Stimulated activated CD8-positive, alpha-beta memory T cell treated with anti-CD3 and anti-CD28 coated beads, Interleukin-12 subunit alpha, Interleukin-12 subunit beta, amount 100 ng/mL, for 24 hours (primary cell): Measurements from ENCODE around the gene SIPA1L3.
"Not testable (repeated sequence)": the region's sequence is repeated elsewhere in the genome, so short reads cannot be mapped to it uniquely, and the experiment has no call there.

Experiments
- DNase-seq: peaks from one replicate; pipeline ENCODE4 v3.0.0-alpha.2; 2020; ENCODE audit errors: extremely low read depth

Gene SIPA1L3

GRCh38 chr19:37906869-37907734 lies at the start of gene SIPA1L3:
Gene SIPA1L3 (plus strand): TSS chr19:37907208. CDS start chr19:38081566, 174,358 bp downstream.
- DNase-seq: peak; percentile 84

GRCh38 chr19:37864501-37864900 lies 42.5 kb upstream of the SIPA1L3 start:
- DNase-seq: no peak

GRCh38 chr19:37865930-37866329 lies 41.1 kb upstream of the SIPA1L3 start:
- DNase-seq: not testable (repeated sequence)

- no peak for DNase-seq
Observed at GRCh38 chr19:37867831-37868230, 39.2 kb upstream of the SIPA1L3 start.

- DNase-seq: no peak
Observed at GRCh38 chr19:37869766-37870340, 37.2 kb upstream of the SIPA1L3 start.

GRCh38 chr19:37872383-37872782 lies 34.6 kb upstream of the SIPA1L3 start:
- DNase-seq: no peak

GRCh38 chr19:37874784-37875183 lies 32.2 kb upstream of the SIPA1L3 start:
- no peak for DNase-seq

- DNase-seq: no peak
Observed at GRCh38 chr19:37876032-37876431, 31.0 kb upstream of the SIPA1L3 start.

- DNase-seq: no peak
Observed at GRCh38 chr19:37877147-37877546, 29.9 kb upstream of the SIPA1L3 start.

- no peak for DNase-seq
Observed at GRCh38 chr19:37885392-37885791, 21.6 kb upstream of the SIPA1L3 start.

GRCh38 chr19:37886571-37886970 lies 20.4 kb upstream of the SIPA1L3 start:
- DNase-seq: no peak

- DNase-seq: no peak
Observed at GRCh38 chr19:37893845-37894575, 13.0 kb upstream of the SIPA1L3 start.

GRCh38 chr19:37896180-37896579 lies 10.8 kb upstream of the SIPA1L3 start:
- DNase-seq: no peak

- DNase-seq: no peak
Observed at GRCh38 chr19:37899453-37899852, 7.6 kb upstream of the SIPA1L3 start.

- DNase-seq: no peak
Observed at GRCh38 chr19:37899966-37900365, 7.0 kb upstream of the SIPA1L3 start.

- DNase-seq: peak; percentile 61
Observed at GRCh38 chr19:37902668-37903067, 4.3 kb upstream of the SIPA1L3 start.

GRCh38 chr19:37903096-37903495 lies 3.9 kb upstream of the SIPA1L3 start:
- DNase-seq: no peak

- DNase-seq: no peak
Observed at GRCh38 chr19:37905946-37906868, 801 bp upstream of the SIPA1L3 start, which contains the start of gene WDR87. Gene WDR87 (minus strand): TSS chr19:37906594. CDS start chr19:37898239, 8,355 bp downstream.

GRCh38 chr19:37907735-37908455 lies 887 bp downstream of the SIPA1L3 start:
- DNase-seq: no peak

- no peak for DNase-seq
Observed at GRCh38 chr19:37909661-37910199, 2.7 kb downstream of the SIPA1L3 start.
